Karpas-422 (cell line): ENCODE data around the gene PKIB. TPM values are rescaled to one million over a fixed set of nuclear protein-coding genes. Genes with fewer than 3 reads are reported as not detected.

Experiments used
- DNase-seq: peaks from one replicate; pipeline ENCODE4 v3.0.0-alpha.2; 2015
- H2AFZ ChIP-seq: fragments of 200-600 bp; sonication (generic); 2 replicates; pipeline ENCODE4 v1.6.1; 2014; ENCODE audit warnings: antibody characterized with exemption, low read length, mixed read lengths
- H3K27ac ChIP-seq: fragments of 200-600 bp; sonication (generic); 2 replicates; pipeline ENCODE4 v1.5.1; 2014; ENCODE audit warnings: mild to moderate bottlenecking, low read length, moderate library complexity
- H3K27me3 ChIP-seq: fragments of 200-600 bp; sonication (generic); 2 replicates; pipeline ENCODE4 v1.6.1; 2014; ENCODE audit warnings: low read length, mixed read lengths
- H3K36me3 ChIP-seq: fragments of 200-600 bp; sonication (generic); 2 replicates; pipeline ENCODE4 v1.6.1; 2014; ENCODE audit warnings: low read length, mixed read lengths; ENCODE audit not compliant: insufficient read depth
- H3K4me1 ChIP-seq: fragments of 200-600 bp; sonication (generic); 2 replicates; pipeline ENCODE4 v1.6.1; 2014; ENCODE audit warnings: mild to moderate bottlenecking, low read length, mixed read lengths
- H3K4me2 ChIP-seq: fragments of 200-600 bp; sonication (generic); 2 replicates; pipeline ENCODE4 v1.6.1; 2014; ENCODE audit warnings: low read length, low read depth, mild to moderate bottlenecking; ENCODE audit not compliant: poor library complexity, severe bottlenecking
- H3K4me3 ChIP-seq: fragments of 200-600 bp; sonication (generic); 2 replicates; pipeline ENCODE4 v1.5.1; 2014; ENCODE audit warnings: mild to moderate bottlenecking, antibody characterized with exemption, low read length, mixed read lengths
- H3K79me2 ChIP-seq: fragments of 200-600 bp; sonication (generic); 2 replicates; pipeline ENCODE4 v1.6.1; 2014; ENCODE audit warnings: mild to moderate bottlenecking, low read length, mixed read lengths
- H3K9ac ChIP-seq: fragments of 200-600 bp; sonication (generic); 2 replicates; pipeline ENCODE4 v1.6.0; 2014; ENCODE audit warnings: low read length
- H3K9me2 ChIP-seq: fragments of 200-600 bp; sonication (generic), shearing (Covaris generic); replicated peaks from 2 replicates; pipeline ENCODE4 v1.6.0; 2014; ENCODE audit warnings: mild to moderate bottlenecking, low read length, moderate library complexity; ENCODE audit not compliant: insufficient read depth
- H3K9me3 ChIP-seq: fragments of 300-700, 200-600 bp; sonication (generic); 2 replicates; pipeline ENCODE4 v1.6.1; 2014; ENCODE audit warnings: low read length, mixed read lengths
- H4K20me1 ChIP-seq: fragments of 200-600 bp; sonication (generic); 2 replicates; pipeline ENCODE4 v1.6.1; 2014; ENCODE audit warnings: mild to moderate bottlenecking, antibody characterized with exemption, low read length, low read depth; ENCODE audit not compliant: insufficient read depth
- total RNA-seq: library from RNA; depleted of rRNA; stranded (reverse); fragments of >200 nt; shearing (Covaris generic); gene quantifications from 2 replicates; pipeline ENCODE4 v1.2.3, GENCODE V29; 2014; ENCODE audit warnings: low replicate concordance; rRNA removed

PKIB gene
- total RNA-seq, result 0.32 and 1.7 TPM in 2 replicates

GRCh38 chr6:122609881-122610689 is at the start of gene PKIB:
TSS of gene PKIB (plus strand) at chr6:122610405. CDS start at chr6:122717795, 107,390 bp downstream.
- Histone ChIP-seq H3K9me2 (no peaks in the 10 kb centered on the region), H3K4me2 (no peak within 1 kb of the TSS), H3K9me3 (no peaks in the 10 kb centered on the region), H3K36me3 (no peaks in the 10 kb centered on the region), H3K9ac (no peak within 1 kb of the TSS), H3K4me1 (no peaks in the 10 kb centered on the region), H2AFZ (no peak within 1 kb of the TSS), H3K27ac (no peak within 1 kb of the TSS), H3K27me3 (no peaks in the 10 kb centered on the region), H4K20me1 (no peaks in the 10 kb centered on the region), H3K79me2 (no peaks in the 10 kb centered on the region), H3K4me3 (no peak within 1 kb of the TSS)
- no peak for DNase-seq

- no peak for DNase-seq
- Histone ChIP-seq H3K4me3 (no peak overlapping the region), H2AFZ (no peak overlapping the region), H3K36me3 (no peaks in the 10 kb centered on the region), H3K27me3 (no peaks in the 10 kb centered on the region), H3K9me3 (no peaks in the 10 kb centered on the region), H3K9ac (no peak overlapping the region), H3K9me2 (no peaks in the 10 kb centered on the region), H3K4me1 (no peaks in the 10 kb centered on the region), H3K79me2 (no peaks in the 10 kb centered on the region), H3K4me2 (no peak overlapping the region), H3K27ac (no peak overlapping the region), H4K20me1 (no peaks in the 10 kb centered on the region)
These were observed 46.7 kb upstream of the PKIB start for GRCh38 chr6:122563364-122564052.

GRCh38 chr6:122564230-122564629 is 46.0 kb upstream of the PKIB start:
- no peak overlapping the region for H3K9ac ChIP-seq
- no peak for DNase-seq
- no peaks in the 10 kb centered on the region for H3K79me2 ChIP-seq
- no peak overlapping the region for H3K4me2 ChIP-seq
- no peaks in the 10 kb centered on the region for H3K4me1 ChIP-seq
- no peaks in the 10 kb centered on the region for H3K27me3 ChIP-seq
- no peak overlapping the region for H2AFZ ChIP-seq
- no peak overlapping the region for H3K27ac ChIP-seq
- H4K20me1 ChIP-seq, result no peaks in the 10 kb centered on the region
- H3K4me3 ChIP-seq, result no peak overlapping the region
- H3K36me3 ChIP-seq, result no peaks in the 10 kb centered on the region
- H3K9me2 ChIP-seq, result no peaks in the 10 kb centered on the region
- no peaks in the 10 kb centered on the region for H3K9me3 ChIP-seq

GRCh38 chr6:122565708-122566107 is 44.5 kb upstream of the PKIB start:
- no peaks in the 10 kb centered on the region for H3K27me3 ChIP-seq
- no peaks in the 10 kb centered on the region for H3K79me2 ChIP-seq
- no peaks in the 10 kb centered on the region for H3K4me1 ChIP-seq
- H3K27ac ChIP-seq, result no peak overlapping the region
- DNase-seq, result no peak
- no peaks in the 10 kb centered on the region for H3K36me3 ChIP-seq
- no peaks in the 10 kb centered on the region for H4K20me1 ChIP-seq
- no peak overlapping the region for H3K9ac ChIP-seq
- H3K4me2 ChIP-seq, result no peak overlapping the region
- H2AFZ ChIP-seq, result no peak overlapping the region
- no peak overlapping the region for H3K4me3 ChIP-seq
- no peaks in the 10 kb centered on the region for H3K9me3 ChIP-seq
- H3K9me2 ChIP-seq, result no peaks in the 10 kb centered on the region

GRCh38 chr6:122567034-122567433 is 43.2 kb upstream of the PKIB start:
- no peak overlapping the region for H3K4me3 ChIP-seq
- no peak overlapping the region for H3K4me2 ChIP-seq
- no peak for DNase-seq
- H3K27ac ChIP-seq, result no peak overlapping the region
- H3K36me3 ChIP-seq, result no peaks in the 10 kb centered on the region
- no peaks in the 10 kb centered on the region for H3K9me3 ChIP-seq
- H3K27me3 ChIP-seq, result no peaks in the 10 kb centered on the region
- no peaks in the 10 kb centered on the region for H3K9me2 ChIP-seq
- no peak overlapping the region for H3K9ac ChIP-seq
- no peaks in the 10 kb centered on the region for H4K20me1 ChIP-seq
- H3K4me1 ChIP-seq, result no peaks in the 10 kb centered on the region
- H2AFZ ChIP-seq, result no peak overlapping the region
- H3K79me2 ChIP-seq, result no peaks in the 10 kb centered on the region

- no peak overlapping the region for H3K27ac ChIP-seq
- H3K4me1 ChIP-seq, result no peaks in the 10 kb centered on the region
- H3K4me3 ChIP-seq, result no peak overlapping the region
- no peak overlapping the region for H2AFZ ChIP-seq
- no peaks in the 10 kb centered on the region for H3K9me2 ChIP-seq
- no peak overlapping the region for H3K9ac ChIP-seq
- no peaks in the 10 kb centered on the region for H3K79me2 ChIP-seq
- no peaks in the 10 kb centered on the region for H3K27me3 ChIP-seq
- DNase-seq, result no peak
- H3K9me3 ChIP-seq, result no peaks in the 10 kb centered on the region
- H3K36me3 ChIP-seq, result no peaks in the 10 kb centered on the region
- no peak overlapping the region for H3K4me2 ChIP-seq
- H4K20me1 ChIP-seq, result no peaks in the 10 kb centered on the region
These were observed 41.9 kb upstream of the PKIB start for GRCh38 chr6:122568350-122568749.

GRCh38 chr6:122568797-122569221 is 41.4 kb upstream of the PKIB start:
- Histone ChIP-seq H3K4me2 (no peak overlapping the region), H3K79me2 (no peaks in the 10 kb centered on the region), H2AFZ (no peak overlapping the region), H3K9me3 (no peaks in the 10 kb centered on the region), H3K27ac (no peak overlapping the region), H3K9ac (no peak overlapping the region), H3K9me2 (no peaks in the 10 kb centered on the region), H3K36me3 (no peaks in the 10 kb centered on the region), H3K4me3 (no peak overlapping the region), H3K27me3 (no peaks in the 10 kb centered on the region), H3K4me1 (no peaks in the 10 kb centered on the region), H4K20me1 (no peaks in the 10 kb centered on the region)
- no peak for DNase-seq

- Histone ChIP-seq H3K9me3 (no peaks in the 10 kb centered on the region), H3K27me3 (no peaks in the 10 kb centered on the region), H3K4me3 (no peak overlapping the region), H3K4me2 (no peak overlapping the region), H3K9ac (no peak overlapping the region), H3K36me3 (no peaks in the 10 kb centered on the region), H3K9me2 (no peaks in the 10 kb centered on the region), H3K27ac (no peak overlapping the region), H3K4me1 (no peaks in the 10 kb centered on the region), H4K20me1 (no peaks in the 10 kb centered on the region), H2AFZ (no peak overlapping the region), H3K79me2 (no peaks in the 10 kb centered on the region)
- no peak for DNase-seq
These were observed 40.9 kb upstream of the PKIB start for GRCh38 chr6:122569230-122569771.
